OCI-LY1 (cell line): ENCODE measurements around the gene SGCD.

Experiments used
- H2AFZ ChIP-seq: fragments of 200-600 bp; sonication (generic), shearing (Covaris generic); 2 replicates; pipeline ENCODE4 v1.6.0; 2014; ENCODE audit warnings: antibody characterized with exemption, mild to moderate bottlenecking, low read length
- H3F3A ChIP-seq: fragments of 200-600 bp; sonication (generic), shearing (Covaris generic); 2 replicates; pipeline ENCODE4 v1.6.0; 2014; ENCODE audit warnings: mild to moderate bottlenecking, antibody characterized with exemption, low read length, moderate library complexity; ENCODE audit not compliant: insufficient read depth
- H3K27ac ChIP-seq: fragments of 200-600 bp; sonication (generic); 2 replicates; pipeline ENCODE4 v1.5.1; 2014; ENCODE audit warnings: low read length, mixed run types, mild to moderate bottlenecking, low read depth; ENCODE audit not compliant: poor library complexity, severe bottlenecking
- H3K27me3 ChIP-seq: fragments of 200-600 bp; sonication (generic); 2 replicates; pipeline ENCODE4 v1.6.0; 2014; ENCODE audit warnings: antibody characterized with exemption, mild to moderate bottlenecking, low read length, moderate library complexity; ENCODE audit not compliant: insufficient read depth
- H3K36me3 ChIP-seq: fragments of 200-600 bp; sonication (generic); 2 replicates; pipeline ENCODE4 v1.6.1; 2014; ENCODE audit warnings: mild to moderate bottlenecking, antibody characterized with exemption, low read length, moderate library complexity, mixed read lengths; ENCODE audit not compliant: insufficient read depth
- H3K4me1 ChIP-seq: fragments of 200-600 bp; sonication (generic); 2 replicates; pipeline ENCODE4 v1.5.1; 2014; ENCODE audit warnings: mild to moderate bottlenecking, low read length, moderate library complexity; ENCODE audit not compliant: insufficient read depth, severe bottlenecking
- H3K4me2 ChIP-seq: fragments of 200-600 bp; sonication (generic), shearing (Covaris generic); 2 replicates; pipeline ENCODE4 v1.6.1; 2014; ENCODE audit warnings: low read length
- H3K4me3 ChIP-seq: fragments of 200-600 bp; sonication (generic); 2 replicates; pipeline ENCODE4 v1.5.1; 2014; ENCODE audit warnings: low read length, low read depth, mild to moderate bottlenecking, mixed read lengths; ENCODE audit not compliant: poor library complexity, severe bottlenecking
- H3K79me2 ChIP-seq: fragments of 200-600 bp; shearing (Covaris generic); 2 replicates; pipeline ENCODE4 v1.6.1; 2016; ENCODE audit warnings: mixed run types, low read length, mixed read lengths; ENCODE audit not compliant: insufficient read depth
- H3K9ac ChIP-seq: fragments of 200-600 bp; sonication (generic), shearing (Covaris generic); 2 replicates; pipeline ENCODE4 v1.6.1; 2014; ENCODE audit warnings: mild to moderate bottlenecking, low read length, mixed read lengths
- H3K9me2 ChIP-seq: fragments of 200-600 bp; sonication (generic), shearing (Covaris generic); 2 replicates; pipeline ENCODE4 v1.6.1; 2014; ENCODE audit warnings: low read depth, mild to moderate bottlenecking, low read length, mixed read lengths
- H3K9me3 ChIP-seq: fragments of 200-600 bp; shearing (Covaris generic); 2 replicates; pipeline ENCODE4 v1.6.1; 2014; ENCODE audit warnings: low read length, mixed read lengths
- H4K20me1 ChIP-seq: fragments of 200-600 bp; sonication (generic), shearing (Covaris generic); 2 replicates; pipeline ENCODE4 v1.6.0; 2016; ENCODE audit warnings: mild to moderate bottlenecking, low read length; ENCODE audit not compliant: insufficient read depth
- CTCF ChIP-seq: fragments of 200-600 bp; sonication (generic), shearing (Covaris generic); IDR thresholded peaks from 2 replicates; pipeline ENCODE4 v1.5.1; 2017; ENCODE audit warnings: mild to moderate bottlenecking, antibody characterized with exemption, low read length, moderate library complexity, mixed read lengths
- EZH2 ChIP-seq: fragments of 200-600 bp; sonication (generic), shearing (Covaris generic); IDR thresholded peaks from 2 replicates; pipeline ENCODE4 v1.8.0; 2017; ENCODE audit warnings: borderline replicate concordance, mixed run types, mild to moderate bottlenecking, antibody characterized with exemption, low read length, moderate library complexity, mixed read lengths

The SGCD gene

GRCh38 chr5:156774273-156774672, 447.3 kb downstream of the SGCD start:
- Histone ChIP-seq H3K36me3 (no peaks in the 10 kb centered on the region), H3K4me3 (no peak overlapping the region), H3K4me1 (no peaks in the 10 kb centered on the region), H2AFZ (no peak overlapping the region), H4K20me1 (no peaks in the 10 kb centered on the region), H3K4me2 (no peak overlapping the region), H3K9me2 (no peaks in the 10 kb centered on the region), H3K9me3 (no peaks in the 10 kb centered on the region), H3K79me2 (no peaks in the 10 kb centered on the region), H3F3A (no peaks in the 10 kb centered on the region), H3K27ac (no peak overlapping the region), H3K9ac (no peak overlapping the region), H3K27me3 (no peaks in the 10 kb centered on the region)
- TF ChIP-seq CTCF (no peak), EZH2 (no peak)

DNA sequence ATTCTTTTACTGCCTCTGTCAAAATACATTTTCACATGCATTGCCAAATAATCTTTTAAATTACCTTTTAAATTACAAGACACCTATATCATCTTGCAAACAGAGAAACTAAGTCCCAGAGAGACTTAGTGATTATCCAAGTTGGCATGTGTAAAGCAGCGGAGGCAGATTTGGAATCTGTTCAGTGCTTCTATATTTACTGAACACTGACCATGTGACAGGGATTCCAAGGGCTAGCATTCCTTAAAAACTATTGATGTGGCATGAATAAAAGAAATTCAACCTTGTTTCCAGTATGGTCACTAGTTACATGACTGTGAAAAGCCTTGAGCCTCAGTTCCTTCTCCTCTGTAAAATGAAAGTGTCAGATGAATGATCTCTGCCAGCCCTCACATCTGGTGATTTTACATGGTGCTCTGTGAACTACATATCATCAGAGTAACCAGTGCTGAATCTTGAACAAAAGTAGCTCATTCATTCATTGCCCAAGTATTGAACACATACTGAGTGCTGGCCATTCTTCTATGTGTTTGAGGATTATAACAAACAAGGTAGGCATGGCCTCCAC, 451.3 kb downstream of the SGCD start:
- H3K27me3 ChIP-seq: no peaks in the 10 kb centered on the region
- no peaks in the 10 kb centered on the region for H3K9me3 ChIP-seq
- H3K9me2 ChIP-seq: no peaks in the 10 kb centered on the region
- TF ChIP-seq CTCF (no peak), EZH2 (no peak)
- no peak overlapping the region for H2AFZ ChIP-seq
- H3K4me1 ChIP-seq: no peaks in the 10 kb centered on the region
- H3K4me3 ChIP-seq: no peak overlapping the region
- no peaks in the 10 kb centered on the region for H3K36me3 ChIP-seq
- no peak overlapping the region for H3K9ac ChIP-seq
- no peaks in the 10 kb centered on the region for H3K79me2 ChIP-seq
- H3F3A ChIP-seq: no peaks in the 10 kb centered on the region
- no peaks in the 10 kb centered on the region for H4K20me1 ChIP-seq
- no peak overlapping the region for H3K27ac ChIP-seq
- no peak overlapping the region for H3K4me2 ChIP-seq

DNA sequence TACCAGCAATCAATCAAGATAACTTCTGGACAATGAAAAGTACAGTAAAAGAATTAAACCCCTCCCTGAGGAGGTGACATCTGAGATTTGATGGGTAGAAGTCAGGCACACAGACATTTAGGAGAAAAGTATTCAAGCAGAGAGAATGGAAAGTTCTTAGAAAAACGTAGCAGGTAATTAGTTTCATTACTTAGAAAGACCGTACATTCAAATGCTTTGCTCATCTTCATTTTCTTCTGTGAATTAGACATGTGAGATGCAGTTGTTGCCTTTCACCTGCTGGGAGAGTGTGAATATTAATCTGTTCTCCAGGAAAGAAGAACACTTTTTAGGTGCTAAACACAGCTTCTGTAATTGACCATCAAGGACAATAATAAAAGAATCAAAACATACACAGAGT, 451.8 kb downstream of the SGCD start:
- Histone ChIP-seq H4K20me1 (no peaks in the 10 kb centered on the region), H3K4me3 (no peak overlapping the region), H3F3A (no peaks in the 10 kb centered on the region), H2AFZ (no peak overlapping the region), H3K4me1 (no peaks in the 10 kb centered on the region), H3K36me3 (no peaks in the 10 kb centered on the region), H3K9me2 (no peaks in the 10 kb centered on the region), H3K27ac (no peak overlapping the region), H3K27me3 (no peaks in the 10 kb centered on the region), H3K9ac (no peak overlapping the region), H3K9me3 (no peaks in the 10 kb centered on the region), H3K4me2 (no peak overlapping the region), H3K79me2 (no peaks in the 10 kb centered on the region)
- TF ChIP-seq EZH2 (no peak), CTCF (no peak)
